Transverse colon (tissue), 4 donors: Measurements from ENCODE around the gene ZNF79.

Experiments used
- EP300 ChIP-seq: sonication (generic); formaldehyde crosslinking; IDR thresholded peaks from one replicate; pipeline ENCODE4 v1.6.1; 2017; ENCODE audit warnings: antibody characterized with exemption, low read depth
- POLR2A ChIP-seq: fragments of 450-650 bp; IDR thresholded peaks from one replicate; pipeline ENCODE4 v1.6.1; 2016; ENCODE audit warnings: antibody characterized with exemption, mild to moderate bottlenecking, moderate library complexity
- POLR2AphosphoS5 ChIP-seq, 3 donors: sonication (generic); formaldehyde crosslinking; IDR thresholded peaks; one replicate each; pipeline ENCODE4 v1.6.1; 2016; ENCODE audit warnings: antibody characterized with exemption in 3 of 3
- TF ChIP-seq, protein P1 (sequence below), 5 experiments: fragments of 200-600 bp in 3 of 5; fragments of 450-650 bp in 2 of 5; sonication (generic) in 3 of 5; IDR thresholded peaks; 1 replicate in 2 of 5; 2 replicates in 3 of 5; pipeline ENCODE4 v1.5.1; 2016 to 2017; ENCODE audit warnings: antibody characterized with exemption in 5 of 5, inconsistent platforms in 3 of 5, mild to moderate bottlenecking in 2 of 5, moderate library complexity in 1 of 5

DNA sequence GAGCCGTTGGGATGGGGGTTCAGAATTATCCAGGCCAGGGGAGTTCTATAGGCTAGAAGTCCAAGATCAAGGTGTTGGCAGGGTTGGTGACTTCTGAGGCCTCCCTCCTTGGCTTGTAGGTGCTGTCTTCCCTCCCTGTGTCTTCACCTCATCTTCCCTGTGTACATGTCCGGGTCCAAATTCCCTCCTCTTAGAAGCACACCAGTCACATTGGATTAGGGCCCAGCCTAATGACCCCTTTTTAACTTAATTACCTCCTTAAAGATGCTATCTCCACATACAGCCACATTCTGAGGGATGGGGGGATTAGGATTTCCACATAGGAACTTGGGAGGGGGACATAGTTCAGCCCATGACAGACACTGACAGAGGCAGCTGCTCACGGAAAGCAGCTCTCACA, 39.2 kb downstream of the ZNF79 start:
- TF ChIP-seq, protein P1, sequence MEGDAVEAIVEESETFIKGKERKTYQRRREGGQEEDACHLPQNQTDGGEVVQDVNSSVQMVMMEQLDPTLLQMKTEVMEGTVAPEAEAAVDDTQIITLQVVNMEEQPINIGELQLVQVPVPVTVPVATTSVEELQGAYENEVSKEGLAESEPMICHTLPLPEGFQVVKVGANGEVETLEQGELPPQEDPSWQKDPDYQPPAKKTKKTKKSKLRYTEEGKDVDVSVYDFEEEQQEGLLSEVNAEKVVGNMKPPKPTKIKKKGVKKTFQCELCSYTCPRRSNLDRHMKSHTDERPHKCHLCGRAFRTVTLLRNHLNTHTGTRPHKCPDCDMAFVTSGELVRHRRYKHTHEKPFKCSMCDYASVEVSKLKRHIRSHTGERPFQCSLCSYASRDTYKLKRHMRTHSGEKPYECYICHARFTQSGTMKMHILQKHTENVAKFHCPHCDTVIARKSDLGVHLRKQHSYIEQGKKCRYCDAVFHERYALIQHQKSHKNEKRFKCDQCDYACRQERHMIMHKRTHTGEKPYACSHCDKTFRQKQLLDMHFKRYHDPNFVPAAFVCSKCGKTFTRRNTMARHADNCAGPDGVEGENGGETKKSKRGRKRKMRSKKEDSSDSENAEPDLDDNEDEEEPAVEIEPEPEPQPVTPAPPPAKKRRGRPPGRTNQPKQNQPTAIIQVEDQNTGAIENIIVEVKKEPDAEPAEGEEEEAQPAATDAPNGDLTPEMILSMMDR (IDR thresholded peaks at IDR 0.05) = no peak
- TF ChIP-seq POLR2AphosphoS5 (IDR thresholded peaks at IDR 0.05) (no peak), EP300 (no peak), POLR2A (no peak)
